ENCODE results near the gene CDC73.

DNA sequence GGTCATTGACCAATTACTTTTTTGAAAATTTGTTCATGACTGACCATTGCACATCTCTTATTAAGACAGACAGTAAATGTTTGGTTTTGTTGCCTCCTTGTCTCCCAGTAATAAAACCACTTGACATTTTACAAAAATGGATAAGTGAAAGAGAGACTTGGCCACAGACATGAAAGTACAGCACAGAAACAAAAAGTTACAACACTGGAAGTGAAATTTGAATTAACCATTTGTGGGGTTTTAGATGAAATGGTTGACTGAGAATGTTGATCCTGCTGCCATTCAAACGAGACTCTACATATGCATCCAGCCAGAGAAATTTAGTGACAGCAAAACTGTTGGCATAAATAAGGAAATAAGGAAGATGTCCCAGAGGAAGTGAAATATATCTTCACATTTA lies 143.9 kb downstream of the CDC73 start:
- TF ChIP-seq CTCF (IDR thresholded peaks at IDR 0.05) (no peak), EZH2 (IDR thresholded peaks at IDR 0.05) (no peak)
